Measurements from ENCODE around the gene LIMS1.

GRCh38 chr2:108630567-108631405, 96.5 kb downstream of the LIMS1 start:
- TF ChIP-seq POLR2A (IDR thresholded peaks at IDR 0.05) (no peak), CTCF (IDR thresholded peaks at IDR 0.05) (no peak)
